ENCODE results near the gene ASB7. TPM values are rescaled to one million over a fixed set of nuclear protein-coding genes. Genes with fewer than 3 reads are reported as not detected.

Gene ASB7
- polyA plus RNA-seq, 1 donor (not counting 4 experiments of a cell fraction or from before 2014, with no cell fraction given), result 10.8 TPM

DNA sequence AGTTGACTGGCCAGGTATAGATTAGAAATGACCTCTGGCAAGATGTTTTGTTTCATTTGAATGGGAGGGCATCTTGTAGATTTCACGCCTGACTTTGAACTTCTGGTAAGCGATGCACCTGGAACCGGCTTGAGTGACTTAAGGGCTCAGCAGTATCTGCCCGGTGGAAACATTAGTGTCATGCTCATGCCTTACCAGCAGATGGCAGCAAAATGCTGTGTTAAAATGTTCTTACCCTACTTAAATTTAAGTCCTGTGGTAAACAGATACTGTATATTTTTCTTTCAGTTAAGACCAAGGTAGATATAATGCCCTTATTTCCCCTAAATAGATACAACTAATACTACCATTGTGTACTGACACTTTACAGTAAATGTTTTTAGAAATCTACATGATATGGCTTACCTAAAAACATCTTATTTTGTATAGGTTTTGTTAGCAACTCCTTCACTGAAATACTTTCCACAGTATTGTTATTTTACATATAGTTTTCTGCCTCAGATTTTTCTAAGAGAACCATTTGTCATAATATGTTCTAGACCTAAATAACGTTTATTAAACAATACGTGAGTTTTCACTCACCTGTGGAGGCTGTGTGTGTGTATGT lies 25.5 kb downstream of the ASB7 start:
- H2AFZ ChIP-seq (ENCODE audit: control insufficient read depth, low read length), result no peak overlapping the region
- no peak overlapping the region for H3K27ac ChIP-seq (ENCODE audit: control insufficient read depth, insufficient read depth, low read length)
- H3K27me3 ChIP-seq (ENCODE audit: control insufficient read depth, extremely low read depth, insufficient read depth, low read length), result no peaks in the 10 kb centered on the region
- FAIRE-seq (peak; percentile 88), DNase-seq (ENCODE audit: low read depth, low spot score) (peak; percentile 67)
- no peak overlapping the region for H3K9ac ChIP-seq (ENCODE audit: control insufficient read depth, extremely low read depth, insufficient read depth, low read length)
- no peaks in the 10 kb centered on the region for H3K9me1 ChIP-seq (ENCODE audit: control insufficient read depth, extremely low read depth, insufficient read depth, low read length)
- no peaks in the 10 kb centered on the region for H3K9me3 ChIP-seq (ENCODE audit: control insufficient read depth, low read depth, low read length)
- no peak for TF ChIP-seq EZH2 (IDR thresholded peaks at IDR 0.05; ENCODE audit: low read length)
- TF ChIP-seq, protein P1, sequence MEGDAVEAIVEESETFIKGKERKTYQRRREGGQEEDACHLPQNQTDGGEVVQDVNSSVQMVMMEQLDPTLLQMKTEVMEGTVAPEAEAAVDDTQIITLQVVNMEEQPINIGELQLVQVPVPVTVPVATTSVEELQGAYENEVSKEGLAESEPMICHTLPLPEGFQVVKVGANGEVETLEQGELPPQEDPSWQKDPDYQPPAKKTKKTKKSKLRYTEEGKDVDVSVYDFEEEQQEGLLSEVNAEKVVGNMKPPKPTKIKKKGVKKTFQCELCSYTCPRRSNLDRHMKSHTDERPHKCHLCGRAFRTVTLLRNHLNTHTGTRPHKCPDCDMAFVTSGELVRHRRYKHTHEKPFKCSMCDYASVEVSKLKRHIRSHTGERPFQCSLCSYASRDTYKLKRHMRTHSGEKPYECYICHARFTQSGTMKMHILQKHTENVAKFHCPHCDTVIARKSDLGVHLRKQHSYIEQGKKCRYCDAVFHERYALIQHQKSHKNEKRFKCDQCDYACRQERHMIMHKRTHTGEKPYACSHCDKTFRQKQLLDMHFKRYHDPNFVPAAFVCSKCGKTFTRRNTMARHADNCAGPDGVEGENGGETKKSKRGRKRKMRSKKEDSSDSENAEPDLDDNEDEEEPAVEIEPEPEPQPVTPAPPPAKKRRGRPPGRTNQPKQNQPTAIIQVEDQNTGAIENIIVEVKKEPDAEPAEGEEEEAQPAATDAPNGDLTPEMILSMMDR (optimal IDR thresholded peaks at IDR 0.05 in 1 of 3, IDR thresholded peaks at IDR 0.05 in 1 of 3, conservative IDR thresholded peaks at IDR 0.05 in 1 of 3; ENCODE audit: extremely low read depth in 1 of 3, insufficient read depth in 2 of 3, low read length in 3 of 3), result peak; percentile 54 to 80 (median 80)
- no peak overlapping the region for H3K4me3 ChIP-seq (ENCODE audit: control insufficient read depth in 2 of 3, extremely low read depth in 1 of 3, insufficient read depth in 2 of 3, low read depth in 1 of 3, low read length in 3 of 3)
- dilution Hi-C loops (cut with MboI; ENCODE audit: extremely low pct_ligation_motif_present, low sequenced_read_pairs), result no loop called here
- H4K20me1 ChIP-seq (ENCODE audit: control insufficient read depth, extremely low read depth, insufficient read depth, low read length), result no peaks in the 10 kb centered on the region
- H3K36me3 ChIP-seq (ENCODE audit: control insufficient read depth in 2 of 2, extremely low read depth in 1 of 2, insufficient read depth in 2 of 2, low read length in 2 of 2), result peaks cover 3 to 16% of the 10 kb centered on the region in 2 experiments
- H3K79me2 ChIP-seq (ENCODE audit: control insufficient read depth, insufficient read depth, low read length), result peaks cover 17% of the 10 kb centered on the region
- no peak overlapping the region for H3K4me2 ChIP-seq (ENCODE audit: control insufficient read depth, extremely low read depth, insufficient read depth, low read depth, low read length)
- H3K4me1 ChIP-seq (ENCODE audit: control insufficient read depth, extremely low read depth, insufficient read depth, low read length), result no peaks in the 10 kb centered on the region

- no peak overlapping the region for H3K9ac ChIP-seq (ENCODE audit: control insufficient read depth, extremely low read depth, insufficient read depth, low read length)
These were observed 26.4 kb downstream of the ASB7 start for GRCh38 chr15:100628746-100629145.

More at GRCh38 chr15:100628746-100629145, 26.4 kb downstream of the ASB7 start:
- Histone ChIP-seq H3K27ac (ENCODE audit: control insufficient read depth, insufficient read depth, low read length) (no peak overlapping the region), H3K79me2 (ENCODE audit: control insufficient read depth, insufficient read depth, low read length) (peaks cover 20% of the 10 kb centered on the region), H3K4me3 (ENCODE audit: control insufficient read depth in 2 of 3, extremely low read depth in 1 of 3, insufficient read depth in 2 of 3, low read depth in 1 of 3, low read length in 3 of 3) (no peak overlapping the region), H3K36me3 (ENCODE audit: control insufficient read depth in 2 of 2, extremely low read depth in 1 of 2, insufficient read depth in 2 of 2, low read length in 2 of 2) (peaks cover 3 to 17% of the 10 kb centered on the region in 2 experiments), H3K4me1 (ENCODE audit: control insufficient read depth, extremely low read depth, insufficient read depth, low read length) (no peaks in the 10 kb centered on the region), H3K9me1 (ENCODE audit: control insufficient read depth, extremely low read depth, insufficient read depth, low read length) (no peaks in the 10 kb centered on the region), H3K9me3 (ENCODE audit: control insufficient read depth, low read depth, low read length) (no peaks in the 10 kb centered on the region), H2AFZ (ENCODE audit: control insufficient read depth, low read length) (no peak overlapping the region), H3K27me3 (ENCODE audit: control insufficient read depth, extremely low read depth, insufficient read depth, low read length) (no peaks in the 10 kb centered on the region), H3K4me2 (ENCODE audit: control insufficient read depth, extremely low read depth, insufficient read depth, low read depth, low read length) (no peak overlapping the region), H4K20me1 (ENCODE audit: control insufficient read depth, extremely low read depth, insufficient read depth, low read length) (no peaks in the 10 kb centered on the region)
- DNase-seq (ENCODE audit: low read depth, low spot score) (no peak), FAIRE-seq (no peak)
- TF ChIP-seq, protein P1 (optimal IDR thresholded peaks at IDR 0.05 in 1 of 3, IDR thresholded peaks at IDR 0.05 in 1 of 3, conservative IDR thresholded peaks at IDR 0.05 in 1 of 3; ENCODE audit: extremely low read depth in 1 of 3, insufficient read depth in 2 of 3, low read length in 3 of 3), result no peak
- TF ChIP-seq EZH2 (IDR thresholded peaks at IDR 0.05; ENCODE audit: low read length), result no peak
- dilution Hi-C loops (cut with MboI; ENCODE audit: extremely low pct_ligation_motif_present, low sequenced_read_pairs), result no loop called here

Data from keratinocyte (primary cell).